NCI-H526 (cell line): ENCODE results near the gene UFL1.
"Not testable (repeated sequence)": the region's sequence is repeated elsewhere in the genome, so short reads cannot be mapped to it uniquely, and the experiment has no call there.

ENCODE experiments used
- DNase-seq, 2 experiments: peaks; one replicate each; lab custom pipeline; 2025; lab: John Stamatoyannopoulos, UW

Gene UFL1

DNA sequence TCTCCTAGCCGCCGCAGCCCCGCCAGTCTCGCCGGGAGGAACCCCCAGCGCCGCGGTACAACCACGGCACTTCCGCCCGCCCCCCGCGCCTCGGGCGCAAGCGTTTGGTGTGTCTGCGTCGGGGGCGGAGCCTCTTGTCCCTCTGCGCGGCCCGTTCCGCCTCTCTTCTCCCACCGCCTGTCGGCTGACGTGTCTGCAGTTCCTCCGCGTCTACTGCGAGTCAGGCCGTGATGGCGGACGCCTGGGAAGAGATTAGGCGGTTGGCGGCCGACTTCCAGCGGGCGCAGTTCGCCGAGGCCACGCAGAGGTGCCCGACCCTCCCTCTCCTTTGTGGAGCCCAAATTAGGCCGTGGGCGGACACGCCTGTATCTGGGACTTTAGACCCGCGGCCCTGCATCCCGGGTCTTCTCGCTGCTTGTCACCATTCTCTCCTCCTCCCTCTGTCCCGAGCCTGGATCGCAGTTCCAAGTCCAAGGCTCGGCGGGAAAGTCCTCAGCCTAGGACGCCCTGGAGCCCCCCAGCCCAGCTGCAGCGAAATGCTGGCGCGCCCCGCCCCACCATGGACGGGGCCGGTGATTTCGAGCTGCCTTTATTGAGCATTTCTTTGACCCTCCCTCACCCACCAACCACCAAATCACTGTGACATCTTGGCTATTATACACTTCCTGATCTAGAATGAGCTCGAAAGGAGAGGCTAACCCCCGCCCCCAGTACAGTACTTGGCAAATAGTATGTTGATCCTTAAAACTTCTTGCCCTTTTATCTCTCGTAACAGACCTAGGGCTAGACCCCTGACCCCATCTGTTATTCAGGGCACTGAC, at the start of gene UFL1:
Gene UFL1 (plus strand): TSS at position 163 of the 821 bp plus-strand sequence. CDS start 68 bp downstream, at position 231.
- DNase-seq: peak; percentile 90 to 97

DNA sequence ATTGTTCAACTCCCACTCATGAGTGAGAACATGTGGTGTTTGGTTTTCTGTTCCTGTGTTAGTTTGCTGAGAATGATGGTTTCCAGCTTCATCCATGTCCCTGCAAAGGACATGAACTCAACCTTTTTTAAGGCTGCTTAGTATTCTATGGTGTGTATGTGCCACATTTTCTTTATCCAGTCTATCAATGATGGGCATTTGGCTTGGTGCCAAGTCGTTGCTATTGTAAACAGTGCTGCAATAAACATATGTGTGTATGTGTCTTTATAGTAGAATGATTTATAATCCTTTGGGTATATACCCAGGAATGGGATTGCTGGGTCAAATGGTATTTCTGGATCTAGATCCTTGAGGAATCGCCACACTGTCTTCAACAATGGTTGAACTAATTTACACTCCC, 49.3 kb upstream of the UFL1 start:
- not testable (repeated sequence) for DNase-seq

DNA sequence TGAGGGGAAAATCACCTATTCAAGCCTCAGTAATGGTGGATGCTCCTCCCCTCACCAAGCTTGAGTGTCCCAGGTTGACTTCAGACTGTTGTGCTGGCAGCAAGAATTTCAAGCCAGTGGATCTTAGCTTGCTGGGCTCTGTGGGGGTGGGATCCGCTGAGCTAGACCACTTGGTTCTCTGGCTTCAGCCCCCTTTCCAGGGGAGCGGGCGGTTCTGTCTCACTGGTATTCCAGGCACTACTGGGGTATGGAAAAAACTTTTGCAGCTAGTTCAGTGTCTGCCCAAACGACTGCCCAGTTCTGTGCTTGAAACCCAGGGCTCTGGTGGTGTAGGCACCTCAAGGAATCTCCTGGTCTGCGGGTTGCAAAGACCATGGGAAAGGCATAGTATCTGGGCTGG, 42.9 kb upstream of the UFL1 start:
- DNase-seq: no peak

DNA sequence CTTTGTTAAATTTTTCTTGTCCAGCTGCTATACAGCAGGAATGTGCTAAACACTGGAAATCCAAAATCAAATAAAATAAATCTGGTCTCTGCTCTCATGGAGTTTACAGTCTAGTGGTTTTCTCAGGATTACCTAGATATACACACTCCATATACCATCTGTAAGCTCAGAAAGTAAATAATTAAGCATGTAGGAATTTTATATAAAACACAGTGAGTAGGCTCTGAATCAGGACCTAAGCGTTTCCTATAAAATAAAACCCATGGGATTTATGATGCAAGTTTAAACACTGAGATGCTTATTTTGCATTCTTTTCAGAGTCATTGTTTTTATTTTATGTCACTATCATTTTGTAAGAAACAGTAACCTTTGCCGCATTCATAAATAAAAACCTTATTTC, 29.7 kb upstream of the UFL1 start:
- DNase-seq: no peak

GRCh38 chr6:96499781-96500180, 21.8 kb upstream of the UFL1 start:
- peak in 1 of 2 experiments; percentile 55 for DNase-seq

- no peak for DNase-seq
Measured at GRCh38 chr6:96502915-96503314, 18.7 kb upstream of the UFL1 start.

DNA sequence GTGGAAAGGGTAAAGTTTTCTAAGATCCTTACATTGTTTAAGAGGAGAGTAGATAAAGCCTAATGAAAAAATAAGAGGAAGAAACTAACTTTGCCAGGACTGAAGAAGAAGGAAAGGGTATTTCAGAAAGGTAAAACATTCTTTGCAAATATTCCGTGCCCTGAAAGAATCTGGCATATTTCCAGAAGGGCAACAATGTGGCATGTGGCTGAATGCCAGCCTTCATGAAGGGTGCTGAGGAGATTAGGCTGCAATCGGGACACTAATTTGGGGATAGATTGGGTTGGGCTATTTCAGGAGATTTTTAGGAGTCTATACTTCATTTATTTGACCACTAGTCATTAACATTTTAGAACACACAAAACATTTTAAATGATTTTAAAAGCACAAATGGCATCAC, 16.2 kb upstream of the UFL1 start:
- no peak for DNase-seq

GRCh38 chr6:96509281-96509680, 12.3 kb upstream of the UFL1 start:
- no peak for DNase-seq

- DNase-seq: no peak
Measured at GRCh38 chr6:96520171-96521115, 1.2 kb upstream of the UFL1 start.

- peak in 1 of 2 experiments; percentile 72 for DNase-seq
Measured at GRCh38 chr6:96521306-96521643, 331 bp upstream of the UFL1 start.

- peak in 1 of 2 experiments; percentile 21 for DNase-seq
Measured at GRCh38 chr6:96522465-96523009, 931 bp downstream of the UFL1 start.

- no peak for DNase-seq
Measured at GRCh38 chr6:96528193-96528592, 6.6 kb downstream of the UFL1 start.

GRCh38 chr6:96532399-96532798, 10.8 kb downstream of the UFL1 start:
- DNase-seq: no peak

GRCh38 chr6:96537726-96538125, 16.1 kb downstream of the UFL1 start:
- DNase-seq: no peak

DNA sequence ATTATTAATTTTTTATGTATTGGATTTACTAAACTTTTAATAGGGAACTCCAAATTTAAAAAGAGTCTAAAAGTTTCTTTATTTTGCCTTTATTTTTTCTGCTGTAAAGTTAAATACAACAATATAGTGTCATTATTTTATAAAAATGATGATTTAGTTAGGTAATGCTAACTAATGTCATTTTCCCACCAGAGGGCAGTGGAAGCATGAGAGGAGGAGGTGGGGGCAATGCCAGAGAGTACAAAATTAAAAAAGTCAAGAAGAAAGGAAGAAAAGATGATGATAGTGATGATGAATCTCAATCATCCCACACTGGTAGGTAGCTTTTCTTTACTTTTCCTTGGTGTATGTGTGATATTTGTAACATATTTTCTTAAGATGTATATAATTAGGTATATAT, 21.1 kb downstream of the UFL1 start:
- peak in 1 of 2 experiments; percentile 50 for DNase-seq

- DNase-seq: no peak
Measured at GRCh38 chr6:96545882-96546281, 24.3 kb downstream of the UFL1 start.

DNA sequence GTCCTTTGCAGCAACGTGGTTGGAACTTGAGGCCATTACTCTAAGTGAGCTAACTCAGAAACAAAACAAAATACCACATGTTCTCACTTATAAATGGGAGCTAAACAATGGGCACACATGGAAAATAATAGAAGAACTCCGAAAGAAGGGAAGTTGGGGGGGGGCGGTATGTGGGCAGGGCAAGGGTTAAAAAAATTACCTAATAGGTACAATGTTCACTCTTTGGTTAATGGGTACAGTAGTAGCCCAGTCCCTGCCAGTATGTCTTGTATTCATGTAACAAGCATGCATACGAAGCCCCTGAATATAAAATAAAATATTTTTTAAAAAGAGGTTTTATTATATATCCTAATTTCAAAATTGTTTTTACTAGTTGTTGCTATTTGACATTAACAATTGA, 26.0 kb downstream of the UFL1 start:
- no peak for DNase-seq

GRCh38 chr6:96554558-96554957, 33.0 kb downstream of the UFL1 start:
- no peak for DNase-seq

DNA sequence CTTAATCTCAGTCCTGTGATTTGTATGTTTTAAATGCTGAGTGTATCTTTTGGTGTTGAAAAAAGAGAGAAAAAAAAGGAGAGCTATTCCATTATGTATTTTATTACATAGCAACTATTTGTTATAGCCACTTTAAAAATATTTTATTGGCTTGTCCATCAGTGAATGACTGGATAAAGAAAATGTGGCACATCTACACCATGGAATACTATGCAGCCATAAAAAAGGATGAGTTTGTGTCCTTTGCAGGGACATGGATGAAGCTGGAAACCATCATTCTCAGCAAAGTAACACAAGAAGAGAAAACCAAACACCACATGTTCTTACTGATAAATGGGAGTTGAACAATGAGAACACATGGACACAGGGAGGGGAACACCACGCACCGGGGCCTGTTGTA, 38.1 kb downstream of the UFL1 start:
- DNase-seq: not testable (repeated sequence)

- no peak for DNase-seq
Measured at GRCh38 chr6:96562886-96563285, 41.3 kb downstream of the UFL1 start, which contains the start of gene FHL5. FHL5 (plus strand) TSS chr6:96563128; CDS start chr6:96603614, 40,486 bp downstream.

DNA sequence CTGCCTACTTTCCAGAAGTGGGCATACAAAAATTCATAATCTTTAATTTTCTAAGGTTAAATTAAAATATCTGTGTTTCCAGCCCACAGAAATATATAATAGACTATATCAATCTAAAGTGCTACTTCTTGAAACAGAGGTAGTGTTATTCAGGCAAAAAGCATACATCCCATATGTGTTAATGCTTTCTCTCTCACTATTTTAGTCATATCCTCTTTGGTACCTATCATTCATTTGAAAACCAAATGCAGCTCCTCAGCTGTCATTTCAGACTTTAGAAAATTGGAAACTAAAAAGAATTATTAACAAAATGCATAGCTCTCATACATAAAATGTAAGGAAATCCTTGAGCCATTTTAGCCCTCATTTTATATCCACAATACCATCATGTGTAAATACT, 42.2 kb downstream of the UFL1 start:
- DNase-seq: no peak

DNA sequence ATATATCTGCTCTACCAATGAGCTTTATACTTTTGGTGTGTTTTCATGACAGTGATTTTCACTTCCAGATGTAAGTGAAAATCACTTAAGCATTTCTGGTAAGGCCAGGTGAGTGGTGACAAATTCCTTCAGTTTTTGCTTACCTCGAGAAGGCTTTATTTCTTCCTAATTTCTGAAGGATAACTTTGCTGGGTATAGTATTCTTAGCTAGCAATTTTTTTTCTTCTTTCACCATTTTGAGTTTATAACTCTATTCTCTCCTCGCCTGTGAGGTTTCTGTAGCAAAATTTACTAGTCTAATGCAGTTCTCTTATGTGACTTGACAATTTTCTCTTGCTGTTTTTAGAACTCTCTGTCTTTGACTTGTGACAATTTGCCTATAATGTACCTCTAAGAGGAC, 48.4 kb downstream of the UFL1 start:
- no peak for DNase-seq

DNA sequence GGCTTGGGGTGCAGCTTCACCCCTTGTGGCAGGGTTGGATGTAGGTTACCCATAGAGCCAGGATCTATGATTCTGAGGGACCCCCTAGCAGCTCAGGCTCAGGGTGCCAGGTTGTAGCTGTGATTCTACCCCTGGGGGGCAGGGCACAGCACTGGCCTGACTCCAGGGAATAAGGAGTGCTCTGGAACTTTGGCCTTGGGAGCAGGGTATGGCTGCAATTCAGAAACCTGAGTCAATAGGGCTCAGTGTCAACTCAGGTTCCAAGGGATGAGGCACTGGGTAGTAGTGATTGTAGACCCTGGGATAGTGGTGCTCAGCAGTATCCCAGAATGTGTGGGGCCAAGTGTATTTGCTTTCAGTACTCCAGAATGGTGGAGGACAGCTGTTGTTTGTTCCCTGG, 49.9 kb downstream of the UFL1 start:
- DNase-seq: no peak
